Measurements from ENCODE around the gene COL25A1. TPM values are rescaled to one million over a fixed set of nuclear protein-coding genes. Genes with fewer than 3 reads are reported as not detected.

The COL25A1 gene
- total and polyA plus RNA-seq, 4 donors = 0.61 to 4.4 (median 2.1) TPM

DNA sequence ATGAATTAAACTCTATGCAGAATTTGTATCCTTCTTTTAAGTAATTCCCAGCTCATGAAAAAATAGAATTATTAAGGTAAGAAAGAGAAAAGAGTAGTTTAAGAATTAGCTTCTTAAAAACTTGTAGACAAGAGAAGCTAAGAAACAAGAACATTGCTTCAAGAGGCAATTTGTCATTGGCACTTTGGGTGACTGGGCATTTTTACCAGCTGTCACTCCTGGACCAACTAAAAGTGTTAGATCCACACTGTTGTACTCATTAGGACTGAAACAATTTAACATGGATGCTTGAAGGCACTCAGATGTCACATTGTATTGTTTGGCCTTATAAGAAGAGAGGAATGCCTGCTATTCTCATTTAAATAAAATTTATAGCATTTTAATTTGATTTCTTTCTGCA, 7.4 kb downstream of the COL25A1 start:
- H3K9ac ChIP-seq (ENCODE audit: low read depth in 1 of 2, low read length in 2 of 2) = no peak overlapping the region
- no peaks in the 10 kb centered on the region for H3K4me1 ChIP-seq (ENCODE audit: control insufficient read depth in 4 of 4, insufficient read depth in 4 of 4, low read length in 3 of 4)
- TF ChIP-seq, protein P1, sequence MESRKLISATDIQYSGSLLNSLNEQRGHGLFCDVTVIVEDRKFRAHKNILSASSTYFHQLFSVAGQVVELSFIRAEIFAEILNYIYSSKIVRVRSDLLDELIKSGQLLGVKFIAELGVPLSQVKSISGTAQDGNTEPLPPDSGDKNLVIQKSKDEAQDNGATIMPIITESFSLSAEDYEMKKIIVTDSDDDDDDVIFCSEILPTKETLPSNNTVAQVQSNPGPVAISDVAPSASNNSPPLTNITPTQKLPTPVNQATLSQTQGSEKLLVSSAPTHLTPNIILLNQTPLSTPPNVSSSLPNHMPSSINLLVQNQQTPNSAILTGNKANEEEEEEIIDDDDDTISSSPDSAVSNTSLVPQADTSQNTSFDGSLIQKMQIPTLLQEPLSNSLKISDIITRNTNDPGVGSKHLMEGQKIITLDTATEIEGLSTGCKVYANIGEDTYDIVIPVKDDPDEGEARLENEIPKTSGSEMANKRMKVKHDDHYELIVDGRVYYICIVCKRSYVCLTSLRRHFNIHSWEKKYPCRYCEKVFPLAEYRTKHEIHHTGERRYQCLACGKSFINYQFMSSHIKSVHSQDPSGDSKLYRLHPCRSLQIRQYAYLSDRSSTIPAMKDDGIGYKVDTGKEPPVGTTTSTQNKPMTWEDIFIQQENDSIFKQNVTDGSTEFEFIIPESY (IDR thresholded peaks at IDR 0.05) = no peak
- no peak for TF ChIP-seq TAF1 (conservative IDR thresholded peaks at IDR 0.05)
- TF ChIP-seq JUND (IDR thresholded peaks at IDR 0.05) = no peak
- TF ChIP-seq, protein P2, sequence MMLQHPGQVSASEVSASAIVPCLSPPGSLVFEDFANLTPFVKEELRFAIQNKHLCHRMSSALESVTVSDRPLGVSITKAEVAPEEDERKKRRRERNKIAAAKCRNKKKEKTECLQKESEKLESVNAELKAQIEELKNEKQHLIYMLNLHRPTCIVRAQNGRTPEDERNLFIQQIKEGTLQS (IDR thresholded peaks at IDR 0.05) = no peak
- TF ChIP-seq, protein P3, sequence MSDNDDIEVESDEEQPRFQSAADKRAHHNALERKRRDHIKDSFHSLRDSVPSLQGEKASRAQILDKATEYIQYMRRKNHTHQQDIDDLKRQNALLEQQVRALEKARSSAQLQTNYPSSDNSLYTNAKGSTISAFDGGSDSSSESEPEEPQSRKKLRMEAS (IDR thresholded peaks at IDR 0.05) = no peak
- no peak for TF ChIP-seq EGR1 (IDR thresholded peaks at IDR 0.05; ENCODE audit: low read depth in 2 of 2)
- TF ChIP-seq GABPA (IDR thresholded peaks at IDR 0.05 in 1 of 2, conservative IDR thresholded peaks at IDR 0.05 in 1 of 2) = no peak
- TF ChIP-seq SP1 (IDR thresholded peaks at IDR 0.05) = no peak
- TF ChIP-seq, protein P4, sequence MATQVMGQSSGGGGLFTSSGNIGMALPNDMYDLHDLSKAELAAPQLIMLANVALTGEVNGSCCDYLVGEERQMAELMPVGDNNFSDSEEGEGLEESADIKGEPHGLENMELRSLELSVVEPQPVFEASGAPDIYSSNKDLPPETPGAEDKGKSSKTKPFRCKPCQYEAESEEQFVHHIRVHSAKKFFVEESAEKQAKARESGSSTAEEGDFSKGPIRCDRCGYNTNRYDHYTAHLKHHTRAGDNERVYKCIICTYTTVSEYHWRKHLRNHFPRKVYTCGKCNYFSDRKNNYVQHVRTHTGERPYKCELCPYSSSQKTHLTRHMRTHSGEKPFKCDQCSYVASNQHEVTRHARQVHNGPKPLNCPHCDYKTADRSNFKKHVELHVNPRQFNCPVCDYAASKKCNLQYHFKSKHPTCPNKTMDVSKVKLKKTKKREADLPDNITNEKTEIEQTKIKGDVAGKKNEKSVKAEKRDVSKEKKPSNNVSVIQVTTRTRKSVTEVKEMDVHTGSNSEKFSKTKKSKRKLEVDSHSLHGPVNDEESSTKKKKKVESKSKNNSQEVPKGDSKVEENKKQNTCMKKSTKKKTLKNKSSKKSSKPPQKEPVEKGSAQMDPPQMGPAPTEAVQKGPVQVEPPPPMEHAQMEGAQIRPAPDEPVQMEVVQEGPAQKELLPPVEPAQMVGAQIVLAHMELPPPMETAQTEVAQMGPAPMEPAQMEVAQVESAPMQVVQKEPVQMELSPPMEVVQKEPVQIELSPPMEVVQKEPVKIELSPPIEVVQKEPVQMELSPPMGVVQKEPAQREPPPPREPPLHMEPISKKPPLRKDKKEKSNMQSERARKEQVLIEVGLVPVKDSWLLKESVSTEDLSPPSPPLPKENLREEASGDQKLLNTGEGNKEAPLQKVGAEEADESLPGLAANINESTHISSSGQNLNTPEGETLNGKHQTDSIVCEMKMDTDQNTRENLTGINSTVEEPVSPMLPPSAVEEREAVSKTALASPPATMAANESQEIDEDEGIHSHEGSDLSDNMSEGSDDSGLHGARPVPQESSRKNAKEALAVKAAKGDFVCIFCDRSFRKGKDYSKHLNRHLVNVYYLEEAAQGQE (IDR thresholded peaks at IDR 0.05) = no peak
- no peak for TF ChIP-seq RXRA (IDR thresholded peaks at IDR 0.05)
- TF ChIP-seq, protein P5, sequence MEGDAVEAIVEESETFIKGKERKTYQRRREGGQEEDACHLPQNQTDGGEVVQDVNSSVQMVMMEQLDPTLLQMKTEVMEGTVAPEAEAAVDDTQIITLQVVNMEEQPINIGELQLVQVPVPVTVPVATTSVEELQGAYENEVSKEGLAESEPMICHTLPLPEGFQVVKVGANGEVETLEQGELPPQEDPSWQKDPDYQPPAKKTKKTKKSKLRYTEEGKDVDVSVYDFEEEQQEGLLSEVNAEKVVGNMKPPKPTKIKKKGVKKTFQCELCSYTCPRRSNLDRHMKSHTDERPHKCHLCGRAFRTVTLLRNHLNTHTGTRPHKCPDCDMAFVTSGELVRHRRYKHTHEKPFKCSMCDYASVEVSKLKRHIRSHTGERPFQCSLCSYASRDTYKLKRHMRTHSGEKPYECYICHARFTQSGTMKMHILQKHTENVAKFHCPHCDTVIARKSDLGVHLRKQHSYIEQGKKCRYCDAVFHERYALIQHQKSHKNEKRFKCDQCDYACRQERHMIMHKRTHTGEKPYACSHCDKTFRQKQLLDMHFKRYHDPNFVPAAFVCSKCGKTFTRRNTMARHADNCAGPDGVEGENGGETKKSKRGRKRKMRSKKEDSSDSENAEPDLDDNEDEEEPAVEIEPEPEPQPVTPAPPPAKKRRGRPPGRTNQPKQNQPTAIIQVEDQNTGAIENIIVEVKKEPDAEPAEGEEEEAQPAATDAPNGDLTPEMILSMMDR (IDR thresholded peaks at IDR 0.05; ENCODE audit: low read depth, low read length, missing input control) = no peak
- TF ChIP-seq NR2F2 (IDR thresholded peaks at IDR 0.05) = no peak
- TF ChIP-seq HNF4A (conservative IDR thresholded peaks at IDR 0.05) = no peak
- no peak for TF ChIP-seq FOXA1 (IDR thresholded peaks at IDR 0.05)
- TF ChIP-seq FOXA2 (IDR thresholded peaks at IDR 0.05) = no peak
- TF ChIP-seq RAD21 (IDR thresholded peaks at IDR 0.05) = no peak
- no peak for TF ChIP-seq HNF4G (IDR thresholded peaks at IDR 0.05)
- no peak for TF ChIP-seq YY1 (IDR thresholded peaks at IDR 0.05)
- no peak overlapping the region for H3K27ac ChIP-seq (ENCODE audit: low read depth in 1 of 2, low read length in 2 of 2)
- no peak overlapping the region for H3K4me3 ChIP-seq (ENCODE audit: low read depth in 1 of 3, low read length in 3 of 3)
- no peak for DNase-seq (ENCODE audit: low spot score)
- no peaks in the 10 kb centered on the region for H3K27me3 ChIP-seq (ENCODE audit: control insufficient read depth in 4 of 4, insufficient read depth in 4 of 4, low read length in 3 of 4)
- no peaks in the 10 kb centered on the region for H3K36me3 ChIP-seq (ENCODE audit: control insufficient read depth in 4 of 4, insufficient read depth in 3 of 4, low read depth in 1 of 4, low read length in 3 of 4)
- no peaks in the 10 kb centered on the region for H3K9me3 ChIP-seq (ENCODE audit: control insufficient read depth in 4 of 4, low read length in 3 of 4)
